Epidermal melanocyte (primary cell): Measurements from ENCODE around the gene PLIN4.

Experiments used
- DNase-seq: peaks from one replicate; pipeline ENCODE4 v3.0.0; 2011; ENCODE audit warnings: low spot score; ENCODE audit not compliant: insufficient read length

Gene PLIN4

GRCh38 chr19:4493104-4493928 is 25.0 kb downstream of the PLIN4 start:
- no peak for DNase-seq

GRCh38 chr19:4492337-4493103 is 25.8 kb downstream of the PLIN4 start:
- DNase-seq: no peak

- no peak for DNase-seq
Measured at GRCh38 chr19:4491446-4491845, 26.8 kb downstream of the PLIN4 start.

GRCh38 chr19:4488496-4488895 is 29.8 kb downstream of the PLIN4 start:
- no peak for DNase-seq

GRCh38 chr19:4487572-4487971 is 30.7 kb downstream of the PLIN4 start:
- no peak for DNase-seq

- DNase-seq: no peak
Measured at GRCh38 chr19:4483385-4483784, 34.9 kb downstream of the PLIN4 start.

GRCh38 chr19:4482721-4483364 is 35.4 kb downstream of the PLIN4 start:
- no peak for DNase-seq

- no peak for DNase-seq
Measured at GRCh38 chr19:4477034-4477801, 41.1 kb downstream of the PLIN4 start.

- peak; percentile 77 for DNase-seq
Measured at GRCh38 chr19:4474514-4475022, 43.7 kb downstream of the PLIN4 start.

- DNase-seq: no peak
Measured at GRCh38 chr19:4473763-4474513, 44.3 kb downstream of the PLIN4 start.

GRCh38 chr19:4473011-4473762 is 45.1 kb downstream of the PLIN4 start:
- no peak for DNase-seq

GRCh38 chr19:4472174-4472974 is 45.9 kb downstream of the PLIN4 start, which contains the start of gene HDGFL2:
Gene HDGFL2, plus strand, starts transcription at chr19:4472297. Its CDS starts 54 bp downstream, at chr19:4472351.
- no peak for DNase-seq

- DNase-seq: peak; percentile 99
Measured at GRCh38 chr19:4471403-4472173, 46.7 kb downstream of the PLIN4 start.

- no peak for DNase-seq
Measured at GRCh38 chr19:4467835-4468234, 50.5 kb downstream of the PLIN4 start.

GRCh38 chr19:4464815-4465581 is 53.3 kb downstream of the PLIN4 start:
- no peak for DNase-seq

- peak; percentile 94 for DNase-seq
Measured at GRCh38 chr19:4457654-4458395, 60.5 kb downstream of the PLIN4 start, which contains the start of gene UBXN6. Gene UBXN6, minus strand, starts transcription at chr19:4457794. Its CDS starts 97 bp downstream, at chr19:4457697.
